ENCODE results near the gene C1orf226.

C1orf226 gene

GRCh38 chr1:162366671-162367070, 14.9 kb upstream of the C1orf226 start:
- DNase-seq, result no peak

DNA sequence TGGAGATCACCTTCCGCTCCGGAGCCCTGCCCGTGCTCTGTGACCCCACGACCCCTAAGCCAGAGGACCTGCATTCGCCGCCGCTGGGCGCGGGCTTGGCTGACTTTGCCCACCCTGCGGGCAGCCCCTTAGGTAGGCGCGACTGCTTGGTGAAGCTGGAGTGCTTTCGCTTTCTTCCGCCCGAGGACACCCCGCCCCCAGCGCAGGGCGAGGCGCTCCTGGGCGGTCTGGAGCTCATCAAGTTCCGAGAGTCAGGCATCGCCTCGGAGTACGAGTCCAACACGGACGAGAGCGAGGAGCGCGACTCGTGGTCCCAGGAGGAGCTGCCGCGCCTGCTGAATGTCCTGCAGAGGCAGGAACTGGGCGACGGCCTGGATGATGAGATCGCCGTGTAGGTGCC, 14.5 kb upstream of the C1orf226 start:
- DNase-seq, result no peak

GRCh38 chr1:162367772-162368171, 13.8 kb upstream of the C1orf226 start:
- DNase-seq, result no peak

GRCh38 chr1:162368451-162368850, 13.1 kb upstream of the C1orf226 start:
- DNase-seq, result no peak

GRCh38 chr1:162369571-162369970, 12.0 kb upstream of the C1orf226 start:
- no peak for DNase-seq

- no peak for DNase-seq
Measured at GRCh38 chr1:162370161-162370560, 11.4 kb upstream of the C1orf226 start.

DNA sequence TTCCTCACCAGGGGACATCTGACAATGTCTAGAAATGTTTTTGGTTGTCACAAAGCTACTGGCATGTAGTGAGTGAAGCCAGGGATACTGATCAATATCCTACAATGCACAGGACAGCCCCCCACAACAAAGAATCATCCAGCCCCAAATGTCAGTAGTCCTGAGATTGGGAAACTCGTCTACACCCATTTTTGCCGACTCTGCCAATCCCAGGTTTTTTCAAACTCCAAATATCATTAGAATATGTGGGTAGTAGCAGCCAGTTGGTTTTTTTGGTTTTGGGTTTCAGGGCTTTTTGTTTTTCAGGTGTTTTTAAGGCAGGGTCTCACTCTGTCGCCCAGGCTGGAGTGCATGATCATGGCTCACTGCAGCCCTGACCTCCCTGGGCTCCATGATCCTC, 10.8 kb upstream of the C1orf226 start:
- no peak for DNase-seq

- DNase-seq, result no peak
Measured at GRCh38 chr1:162371611-162372010, 9.9 kb upstream of the C1orf226 start.

GRCh38 chr1:162372159-162373071, 9.1 kb upstream of the C1orf226 start:
- no peak for DNase-seq

DNA sequence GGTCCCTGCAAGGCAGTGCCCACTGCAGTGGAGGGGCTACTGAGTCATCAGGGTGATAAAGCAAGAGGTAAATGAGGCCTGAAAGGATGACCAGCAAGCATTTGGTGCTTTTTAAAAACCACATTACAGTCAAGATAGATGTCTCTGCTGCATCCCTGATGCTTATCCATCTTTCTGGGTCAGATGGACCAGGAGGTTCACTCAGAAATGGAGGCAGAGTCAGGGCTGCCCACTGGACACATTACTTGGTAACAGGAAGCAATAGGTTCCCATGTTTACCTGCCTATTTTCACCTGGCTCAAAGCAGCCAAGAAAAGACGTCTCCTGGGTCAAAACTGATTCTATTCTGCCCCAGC, 8.5 kb upstream of the C1orf226 start:
- no peak for DNase-seq

- no peak for DNase-seq
Measured at GRCh38 chr1:162373541-162374260, 7.8 kb upstream of the C1orf226 start.

DNA sequence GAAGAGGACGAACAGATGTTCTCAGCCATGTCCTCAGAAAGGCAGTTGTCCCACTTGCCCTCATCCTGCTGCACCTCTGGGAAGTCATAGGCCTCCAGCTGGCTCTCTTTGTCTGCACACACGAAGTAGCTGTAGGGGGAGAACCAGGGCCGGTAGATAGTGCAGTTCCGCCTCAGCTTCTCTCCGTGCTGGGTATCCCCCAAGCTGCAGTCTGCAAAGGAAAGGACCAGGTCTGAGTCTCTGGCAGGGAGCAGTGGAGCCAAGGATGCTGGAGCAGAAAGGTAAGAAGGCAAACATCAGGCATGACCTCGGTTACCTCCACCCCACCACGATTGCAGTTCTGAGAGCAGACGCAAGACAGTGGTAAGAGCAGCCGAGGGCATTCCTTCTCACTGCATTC, 7.1 kb upstream of the C1orf226 start:
- no peak for DNase-seq

DNA sequence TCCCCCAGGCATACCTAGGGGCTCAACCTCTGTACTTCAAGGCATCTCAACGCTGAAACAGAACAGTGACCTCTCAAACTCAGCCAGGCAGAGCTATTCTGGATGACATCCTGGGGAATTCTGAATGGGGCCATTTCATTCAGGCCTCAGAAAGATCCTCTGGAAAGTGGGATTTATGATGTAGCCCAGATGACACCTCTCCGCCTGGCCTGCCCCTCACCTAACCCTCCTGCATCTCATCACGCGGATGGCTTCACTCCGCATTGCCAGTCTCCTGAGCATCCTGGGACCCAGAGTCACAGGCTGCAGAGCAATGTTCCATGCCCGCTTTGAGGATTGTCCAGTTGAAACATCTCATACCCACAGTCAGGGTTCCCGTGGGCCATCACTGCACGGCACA, 6.1 kb upstream of the C1orf226 start:
- no peak for DNase-seq

DNA sequence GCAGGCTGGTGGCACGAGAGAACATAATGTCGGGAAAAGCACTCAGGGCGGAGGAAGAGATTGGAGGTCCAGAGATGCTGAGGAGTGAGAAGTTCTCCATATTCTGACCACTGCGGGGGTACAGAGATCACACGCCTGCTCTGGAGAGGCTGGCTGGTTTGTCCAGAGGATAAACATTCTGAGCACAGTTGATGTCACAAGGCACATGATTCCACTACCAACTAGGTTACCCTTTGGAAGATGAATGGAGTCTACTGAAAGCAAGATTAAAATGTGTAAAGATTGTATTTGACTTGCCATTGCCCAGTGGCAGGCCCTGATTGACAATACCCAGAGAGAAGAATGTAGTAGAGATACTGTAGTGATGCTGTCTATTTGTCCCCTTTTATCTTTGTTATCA, 4.8 kb upstream of the C1orf226 start, which contains the start of gene SPATA46:
Gene SPATA46 (minus strand): TSS at position 164 of the 400 bp plus-strand sequence. CDS start 64 bp downstream, at position 100.
- DNase-seq, result no peak

- DNase-seq, result no peak
Measured at GRCh38 chr1:162380061-162380846, 1.3 kb upstream of the C1orf226 start.

GRCh38 chr1:162381941-162382750, 618 bp downstream of the C1orf226 start:
- DNase-seq, result no peak

GRCh38 chr1:162383091-162383490, 1.6 kb downstream of the C1orf226 start:
- no peak for DNase-seq

- no peak for DNase-seq
Measured at GRCh38 chr1:162383516-162383915, 2.0 kb downstream of the C1orf226 start.

DNA sequence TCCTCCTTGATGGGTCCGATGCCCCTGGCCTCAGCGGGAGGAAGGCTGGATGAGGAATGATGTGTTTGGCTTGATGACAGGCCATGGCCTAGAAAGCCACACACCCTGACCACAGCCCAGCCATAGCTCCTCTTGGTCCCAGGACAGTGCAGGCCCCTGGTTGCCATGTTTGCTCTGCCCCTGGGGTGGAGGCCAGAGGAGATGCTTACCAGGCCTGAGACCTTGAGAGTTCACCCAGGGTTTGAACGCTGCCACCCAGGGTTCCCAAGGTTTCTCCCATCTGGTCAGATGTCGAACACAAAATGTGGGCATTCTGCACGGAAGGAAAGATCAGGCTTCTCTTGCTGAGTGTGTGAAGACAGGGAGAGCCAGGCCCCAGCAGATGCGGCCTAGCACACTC, 2.6 kb downstream of the C1orf226 start:
- DNase-seq, result no peak

- DNase-seq, result no peak
Measured at GRCh38 chr1:162384601-162385279, 3.2 kb downstream of the C1orf226 start.

DNA sequence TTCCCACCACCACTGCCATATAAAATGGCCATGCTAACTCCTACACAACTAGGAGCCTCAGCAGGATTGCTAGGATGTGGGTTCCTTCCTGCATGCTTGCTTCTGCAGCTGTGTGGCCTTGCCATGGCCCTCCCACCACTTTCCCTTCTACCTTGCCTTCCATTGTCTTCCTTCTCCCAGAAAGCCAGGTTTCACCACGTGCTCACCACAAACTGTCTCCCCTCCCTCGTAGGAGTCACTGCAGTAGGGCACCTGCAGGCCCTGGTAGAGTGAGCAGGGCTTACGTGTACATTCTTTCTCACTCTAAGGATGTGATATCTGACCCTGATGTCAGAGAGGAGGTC, 3.7 kb downstream of the C1orf226 start:
- DNase-seq, result no peak

DNA sequence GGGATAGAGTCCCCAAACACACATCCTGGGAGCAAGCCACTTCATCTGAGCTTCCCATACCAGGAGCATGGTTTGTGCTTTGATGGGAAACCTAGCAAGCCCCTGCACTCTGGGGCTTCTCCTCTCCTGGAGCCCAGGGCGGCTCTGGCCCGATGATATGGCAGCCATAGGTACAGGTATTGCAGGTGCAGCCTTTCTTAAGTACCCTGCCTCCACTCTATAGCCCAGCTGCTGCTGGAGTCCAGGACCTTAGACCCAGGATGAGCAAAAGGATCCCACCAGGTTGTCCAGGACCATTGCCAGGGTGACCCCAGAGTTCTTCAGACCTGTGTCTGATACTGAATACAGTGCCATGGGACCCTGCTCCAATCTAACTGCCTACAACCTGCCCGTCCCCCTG, 4.2 kb downstream of the C1orf226 start:
- no peak for DNase-seq

Data from activated CD4-positive, alpha-beta T cell treated with anti-CD3 and anti-CD28 coated beads for 4 hours (primary cell).